Measurements from ENCODE around the gene LPIN2.

LPIN2 gene

DNA sequence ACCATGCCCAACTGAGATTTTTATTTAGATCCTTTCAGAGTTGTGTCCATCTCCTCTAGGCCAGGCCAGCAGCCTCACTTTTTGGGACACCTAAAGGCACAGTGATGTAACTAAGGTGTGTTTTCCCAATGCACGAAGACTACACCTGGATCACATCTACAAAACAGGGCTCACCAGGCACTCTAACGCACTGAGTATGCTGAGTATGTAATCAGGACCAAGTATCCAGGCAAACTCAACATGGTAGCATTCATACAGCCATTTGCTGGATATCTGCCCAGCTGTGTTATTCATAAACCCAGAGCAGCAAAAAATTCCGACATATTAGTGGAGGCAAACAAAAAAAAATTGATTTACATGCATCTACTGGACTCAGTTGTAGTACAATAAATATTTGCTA lies 33.8 kb downstream of the LPIN2 start:
- DNase-seq = no peak

DNA sequence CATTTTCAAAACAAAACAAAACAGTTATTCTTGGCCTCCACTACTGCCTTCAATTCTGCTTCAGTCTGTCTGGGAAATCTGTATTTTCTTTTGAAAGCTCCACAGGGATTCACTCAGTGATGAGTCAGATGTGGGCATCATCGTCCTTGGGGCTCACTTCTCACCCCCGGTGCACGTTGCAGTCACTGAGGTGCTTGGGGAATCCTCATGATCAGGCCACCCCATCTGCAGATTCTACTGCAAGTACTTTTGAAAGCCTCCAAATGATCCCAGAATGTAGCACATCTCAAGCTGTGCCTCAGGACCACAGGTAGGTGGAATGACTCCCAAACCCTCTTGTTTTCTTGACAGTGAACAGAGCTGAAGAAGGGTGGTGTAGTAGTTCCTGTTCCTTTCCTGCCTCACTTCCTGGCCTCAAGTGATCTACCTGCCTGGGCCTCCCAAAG lies 34.3 kb downstream of the LPIN2 start:
- DNase-seq = no peak

DNA sequence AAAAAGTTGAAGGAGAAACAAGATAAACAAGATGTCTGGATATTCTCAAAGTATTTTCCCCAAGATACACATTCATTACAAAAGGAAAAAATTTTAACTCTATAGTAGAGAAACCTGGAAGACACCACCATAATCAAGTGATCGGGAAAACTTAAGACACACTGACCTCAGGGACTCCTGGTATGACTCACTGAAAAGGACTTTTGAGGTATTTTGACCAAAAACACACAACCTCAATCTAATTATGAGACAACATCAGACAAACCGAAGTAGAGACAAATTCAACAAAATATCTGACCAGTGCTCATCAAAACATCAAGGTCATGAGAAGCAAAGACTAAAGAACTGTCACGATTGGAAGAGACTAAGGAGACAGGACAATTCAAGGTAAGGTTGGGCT lies 34.7 kb downstream of the LPIN2 start:
- DNase-seq = no peak

- DNase-seq = no peak
These were observed 36.5 kb downstream of the LPIN2 start for GRCh38 chr18:2976218-2977132.

GRCh38 chr18:2974731-2975130 lies 38.2 kb downstream of the LPIN2 start:
- DNase-seq = no peak

- no peak for DNase-seq
These were observed 41.0 kb downstream of the LPIN2 start for GRCh38 chr18:2971741-2972552.

DNA sequence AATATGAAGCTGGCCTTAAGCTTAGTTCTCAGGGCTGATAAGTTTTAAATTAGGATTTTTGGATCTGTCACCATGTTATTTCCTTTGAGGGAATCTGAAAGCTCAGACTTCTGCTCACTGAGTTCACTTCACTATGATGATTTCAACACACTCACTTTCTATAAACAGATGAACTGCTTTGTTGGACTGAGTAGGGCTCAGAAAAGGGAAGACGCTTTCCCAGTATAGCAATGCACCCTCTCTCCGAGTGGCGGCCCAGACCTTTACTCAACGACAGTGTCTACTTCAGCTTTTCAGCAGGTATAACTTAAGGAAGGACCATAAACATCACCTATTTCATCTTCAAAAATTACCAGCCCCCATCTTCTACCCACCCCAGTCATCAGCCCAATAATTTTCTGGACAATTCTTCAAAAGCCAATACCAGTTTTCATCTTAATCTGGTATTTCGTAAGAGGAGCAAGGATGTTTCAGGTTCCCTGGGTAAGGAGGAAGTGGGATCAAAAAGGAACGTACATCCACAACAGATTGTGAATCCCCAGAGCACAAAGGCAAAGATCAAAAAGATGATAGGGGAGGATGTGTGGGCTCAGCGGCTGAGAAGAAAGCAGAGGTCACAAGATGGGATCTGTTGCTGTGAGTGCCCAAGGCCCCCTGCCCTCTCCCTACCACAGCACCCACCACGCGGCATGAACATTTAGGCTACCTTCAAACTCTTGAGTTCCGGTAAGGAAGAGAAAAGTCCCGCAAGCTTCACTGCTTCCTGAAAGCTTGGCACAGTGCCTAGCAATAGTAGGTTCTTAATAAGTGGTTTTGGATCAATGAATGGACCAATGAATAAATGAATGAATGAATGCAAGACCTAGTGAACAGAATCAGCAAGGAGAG lies 41.9 kb downstream of the LPIN2 start:
- no peak for DNase-seq

DNA sequence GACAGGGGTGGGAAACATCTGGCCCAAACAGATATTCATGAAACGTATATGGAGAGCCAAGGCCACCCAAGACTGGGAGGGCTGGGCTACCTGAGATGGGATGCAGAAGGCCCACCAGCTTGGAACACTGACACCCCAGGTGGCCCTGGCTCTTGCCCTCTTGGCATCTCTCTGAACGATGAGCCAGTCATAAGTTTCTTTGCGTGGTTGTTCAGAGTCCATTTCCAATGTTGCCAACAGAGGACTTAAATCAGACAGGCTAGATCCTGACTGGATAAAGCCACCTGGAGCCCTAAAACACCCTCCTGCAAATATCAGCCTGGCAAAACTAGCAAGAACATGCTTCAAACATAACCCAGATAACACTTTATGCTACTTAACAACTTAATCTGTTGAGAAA lies 42.6 kb downstream of the LPIN2 start:
- DNase-seq = no peak

DNA sequence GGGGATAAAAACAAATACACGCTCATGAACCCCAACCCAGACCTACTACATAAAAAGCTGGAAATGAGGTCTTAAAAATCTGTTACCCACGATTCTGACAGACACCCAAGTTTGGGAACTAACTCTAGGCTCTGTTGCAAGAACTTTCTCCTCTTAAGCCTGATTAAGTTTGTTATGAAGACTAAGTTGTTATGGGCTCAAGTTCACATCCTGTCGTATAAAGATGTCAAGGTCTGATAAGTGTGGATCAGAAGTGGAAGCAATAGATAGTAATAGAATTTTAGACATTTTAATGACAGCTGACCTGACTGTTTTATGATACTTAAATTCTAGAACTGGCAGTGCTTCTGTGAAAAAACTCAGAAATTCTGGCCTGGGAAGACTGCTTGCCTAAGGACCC lies 43.2 kb downstream of the LPIN2 start:
- DNase-seq = no peak

DNA sequence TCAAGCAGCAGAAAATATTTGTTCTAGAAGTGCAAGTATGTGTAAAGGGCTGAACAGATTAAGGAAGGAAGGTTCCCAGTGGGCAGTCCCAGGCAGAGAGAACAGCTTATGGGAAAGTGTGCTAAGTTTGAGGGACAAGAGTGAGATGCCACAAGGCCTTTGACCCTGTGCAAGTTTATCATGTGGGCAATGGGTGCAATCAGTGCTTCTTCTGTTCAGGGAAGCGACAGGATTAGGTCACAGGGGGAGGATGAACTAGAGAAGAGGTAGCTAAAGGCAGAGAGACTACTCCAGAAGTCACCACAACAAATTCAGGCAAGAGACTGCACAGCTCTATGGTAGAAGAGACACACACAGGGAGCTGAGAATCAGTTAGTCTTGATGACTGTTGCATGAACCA lies 44.3 kb downstream of the LPIN2 start:
- DNase-seq = no peak

DNA sequence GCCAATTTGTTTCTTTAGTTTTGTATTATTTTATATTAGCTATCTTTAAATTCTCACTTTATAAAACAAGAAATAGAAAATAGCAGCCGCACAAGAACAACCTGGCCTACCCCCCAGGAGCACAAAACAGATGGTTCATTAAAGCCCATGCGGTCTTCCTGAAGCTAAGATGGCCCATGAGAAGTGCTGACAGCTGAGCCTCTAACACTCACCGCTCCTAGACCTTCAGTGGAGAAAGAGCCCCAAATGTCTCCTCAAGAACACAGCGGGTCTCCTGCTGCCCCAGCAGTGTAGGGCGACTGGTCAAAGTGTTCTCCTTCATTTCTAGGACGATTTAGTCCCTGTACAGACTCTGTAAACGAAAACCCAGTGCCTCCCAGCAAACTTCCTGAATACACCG lies 45.1 kb downstream of the LPIN2 start:
- DNase-seq = no peak

GRCh38 chr18:2967357-2967756 lies 45.6 kb downstream of the LPIN2 start:
- no peak for DNase-seq

DNA sequence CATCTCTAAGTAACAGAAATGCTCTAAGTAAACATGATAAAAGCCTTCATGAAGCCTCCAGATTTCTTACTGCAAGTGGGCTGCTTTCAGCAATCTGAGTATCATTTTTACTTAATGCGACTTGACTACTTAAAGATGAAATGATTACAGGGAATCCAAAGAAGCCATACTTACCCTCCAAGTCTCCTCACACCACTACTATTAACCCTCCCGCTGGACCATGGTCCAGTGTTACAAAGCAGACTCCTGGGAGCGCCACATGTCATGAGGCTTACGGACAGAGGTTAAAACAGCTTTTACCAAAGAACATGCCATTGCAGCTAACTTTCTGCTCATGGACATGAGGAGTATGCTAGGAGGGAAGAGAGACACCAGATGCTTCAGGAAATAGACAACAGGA lies 46.4 kb downstream of the LPIN2 start:
- no peak for DNase-seq

GRCh38 chr18:2965797-2966196 lies 47.1 kb downstream of the LPIN2 start:
- no peak for DNase-seq

DNA sequence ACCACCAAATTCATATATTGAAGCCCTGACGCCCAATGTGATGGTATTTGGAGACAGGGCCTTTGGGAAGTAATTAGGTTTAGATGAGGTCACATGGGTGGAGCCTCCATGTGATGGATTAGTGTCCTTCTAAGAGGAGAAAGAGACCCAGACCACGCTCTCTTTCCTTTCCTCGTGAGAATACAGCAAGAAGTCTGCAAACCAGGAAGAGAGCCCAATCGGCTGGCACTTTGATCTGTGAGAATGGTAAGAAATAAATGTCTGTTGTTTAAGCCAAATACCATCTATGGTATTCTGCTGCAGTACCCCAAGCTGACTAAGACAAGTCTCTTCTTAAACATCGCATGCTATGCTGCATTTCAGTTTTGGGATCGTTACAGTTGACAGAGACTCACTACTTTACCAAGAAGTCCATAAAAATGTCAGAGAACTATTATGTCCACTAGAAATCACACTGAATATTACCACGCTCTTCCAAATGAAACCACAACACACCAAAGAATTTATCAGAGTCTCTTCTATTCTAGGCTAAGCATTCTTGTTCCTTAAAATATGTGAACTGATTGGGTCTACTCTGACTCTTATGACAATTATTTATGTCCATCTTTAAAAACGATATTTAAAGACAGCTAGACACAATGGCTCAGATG lies 48.5 kb downstream of the LPIN2 start:
- DNase-seq = no peak

All from NCI-H345 (cell line).